NCI-H1092 treated with DMSO at 0.1 percent for 48 hours (cell line): ENCODE results near the gene ANK2.
"Not testable (repeated sequence)": the region's sequence is repeated elsewhere in the genome, so short reads cannot be mapped to it uniquely, and the experiment has no call there.

Experiments used
- DNase-seq: peaks from one replicate; lab custom pipeline; 2025; lab: John Stamatoyannopoulos, UW

Gene ANK2

DNA sequence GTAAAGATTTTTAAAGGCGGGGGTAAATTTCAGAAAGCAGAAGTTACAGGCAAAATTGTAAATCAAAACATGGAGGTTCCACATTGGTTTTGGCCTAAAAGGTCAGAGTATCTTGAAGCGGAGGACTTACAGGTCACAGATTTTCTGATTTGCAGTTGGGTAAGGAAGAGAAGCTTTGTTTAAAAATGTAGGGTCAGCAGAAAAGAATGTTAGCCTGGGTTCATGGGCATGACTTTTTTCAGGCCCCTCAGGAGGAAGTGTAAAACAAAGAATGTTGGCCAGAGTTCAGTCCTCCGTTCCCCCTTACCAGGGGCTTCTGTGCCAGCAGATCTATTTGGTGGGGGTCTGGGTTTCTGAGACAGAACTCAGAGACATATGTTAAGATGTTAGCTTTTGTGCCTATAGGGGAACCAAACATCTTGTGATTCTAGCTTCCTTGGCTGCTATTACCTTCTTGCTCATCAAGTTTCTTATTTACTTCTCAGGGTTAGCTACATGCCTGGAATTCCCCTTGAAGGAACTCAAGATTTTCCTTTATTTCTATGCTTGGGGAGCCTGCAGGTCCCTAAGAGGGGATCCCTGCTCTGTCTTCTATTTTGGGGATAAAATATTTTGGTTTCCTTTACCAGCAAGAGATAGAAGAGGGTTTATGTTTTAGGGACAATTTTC is 160.3 kb downstream of the ANK2 start:
- DNase-seq: no peak

DNA sequence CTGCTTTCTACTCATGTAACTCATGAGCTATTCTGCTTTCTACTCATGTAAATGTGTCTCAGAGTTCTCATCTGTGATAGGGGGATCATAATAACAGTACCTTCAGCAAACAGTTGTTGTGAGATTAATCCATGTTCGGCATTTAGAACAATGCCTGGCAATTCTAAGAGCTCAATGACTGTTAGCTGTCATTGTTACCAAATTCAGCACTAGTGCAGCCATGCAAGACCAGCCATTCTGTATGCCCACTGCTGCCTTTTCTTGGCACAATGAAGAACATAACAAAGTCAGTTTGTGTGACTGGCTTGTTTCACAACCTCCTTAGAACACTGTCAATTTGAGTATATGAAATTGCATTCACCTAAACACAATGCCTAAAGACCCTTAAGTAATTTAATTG is 163.2 kb downstream of the ANK2 start:
- no peak for DNase-seq

GRCh38 chr4:113221990-113222389 is 172.5 kb downstream of the ANK2 start:
- no peak for DNase-seq

- DNase-seq: no peak
These were observed 173.0 kb downstream of the ANK2 start for GRCh38 chr4:113222471-113222870.

DNA sequence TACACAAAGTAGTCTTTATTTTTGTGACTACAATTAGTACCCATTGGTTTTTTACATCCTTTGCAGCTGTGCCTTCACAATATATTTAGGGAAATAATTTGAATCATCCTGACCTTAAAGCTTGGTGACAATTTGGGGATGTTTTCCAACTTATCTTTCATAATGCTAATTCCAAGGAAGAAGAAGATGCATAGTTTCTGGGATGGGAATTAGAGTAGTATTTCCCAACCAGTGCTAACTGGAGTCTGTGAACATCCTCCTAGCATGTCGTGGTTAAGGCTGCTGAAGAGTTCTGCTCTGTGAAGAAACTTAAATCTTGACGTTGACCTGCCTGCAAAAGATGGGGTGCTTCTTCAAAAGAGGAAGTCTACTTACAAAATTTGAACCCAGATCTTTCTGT is 173.5 kb downstream of the ANK2 start:
- DNase-seq: no peak

GRCh38 chr4:113232194-113232593 is 182.7 kb downstream of the ANK2 start:
- no peak for DNase-seq

GRCh38 chr4:113236916-113237315 is 187.5 kb downstream of the ANK2 start:
- no peak for DNase-seq

- no peak for DNase-seq
These were observed 193.9 kb downstream of the ANK2 start for GRCh38 chr4:113243312-113243711.

- DNase-seq: not testable (repeated sequence)
These were observed 195.3 kb downstream of the ANK2 start for GRCh38 chr4:113244747-113245146.

GRCh38 chr4:113248320-113248719 is 198.9 kb downstream of the ANK2 start:
- DNase-seq: no peak

DNA sequence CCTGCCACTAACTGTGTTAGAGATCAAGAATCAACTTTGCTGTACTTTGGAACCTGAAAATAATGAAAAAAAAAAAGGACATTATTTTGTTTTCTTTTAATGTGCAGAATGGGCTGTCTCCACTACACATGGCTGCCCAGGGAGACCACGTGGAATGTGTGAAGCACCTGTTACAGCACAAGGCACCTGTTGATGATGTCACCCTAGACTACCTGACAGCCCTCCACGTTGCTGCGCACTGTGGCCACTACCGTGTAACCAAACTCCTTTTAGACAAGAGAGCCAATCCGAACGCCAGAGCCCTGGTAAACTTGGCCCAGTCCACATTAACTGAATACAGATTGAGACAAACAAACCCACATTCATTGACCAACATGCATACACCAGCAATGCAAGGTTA is 206.2 kb downstream of the ANK2 start:
- DNase-seq: no peak

DNA sequence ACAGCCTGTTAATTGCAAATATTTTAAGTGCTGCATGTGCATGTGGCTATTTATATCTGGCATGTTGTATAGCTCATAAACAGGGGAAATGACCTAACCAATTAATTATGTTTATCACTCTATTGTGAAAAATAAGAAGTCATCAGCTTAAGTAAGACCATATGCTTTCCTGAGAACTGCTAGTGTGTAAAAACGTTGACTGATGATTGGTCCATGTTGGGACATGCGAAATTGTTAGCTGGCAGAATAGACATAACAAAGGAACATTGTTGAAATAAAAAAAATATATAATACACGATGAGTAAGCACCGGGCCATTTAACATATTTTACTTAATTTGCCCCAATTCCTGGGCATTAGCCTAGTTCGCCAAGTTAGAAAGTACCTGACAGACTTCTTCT is 207.5 kb downstream of the ANK2 start:
- no peak for DNase-seq

DNA sequence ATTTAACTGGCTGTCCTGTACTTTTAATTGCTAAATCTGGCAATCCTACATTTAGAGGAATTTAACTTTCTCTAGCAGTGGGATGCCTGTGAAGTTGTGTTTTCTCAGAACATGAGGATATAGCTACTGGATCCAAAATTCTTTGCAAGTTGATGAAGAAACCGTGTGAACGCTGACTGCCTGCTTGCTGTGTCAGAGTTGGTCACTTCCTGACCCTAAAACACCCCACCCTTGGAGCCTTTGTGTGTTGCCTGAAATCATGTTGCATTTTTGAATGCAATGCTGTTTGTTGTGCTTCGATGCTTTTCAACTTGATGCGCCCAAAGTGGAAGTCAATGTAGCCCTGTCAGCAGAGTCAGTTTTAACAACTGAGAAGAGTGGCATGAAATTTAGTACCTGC is 211.2 kb downstream of the ANK2 start:
- no peak for DNase-seq

- no peak for DNase-seq
These were observed 213.8 kb downstream of the ANK2 start for GRCh38 chr4:113263274-113263673.

DNA sequence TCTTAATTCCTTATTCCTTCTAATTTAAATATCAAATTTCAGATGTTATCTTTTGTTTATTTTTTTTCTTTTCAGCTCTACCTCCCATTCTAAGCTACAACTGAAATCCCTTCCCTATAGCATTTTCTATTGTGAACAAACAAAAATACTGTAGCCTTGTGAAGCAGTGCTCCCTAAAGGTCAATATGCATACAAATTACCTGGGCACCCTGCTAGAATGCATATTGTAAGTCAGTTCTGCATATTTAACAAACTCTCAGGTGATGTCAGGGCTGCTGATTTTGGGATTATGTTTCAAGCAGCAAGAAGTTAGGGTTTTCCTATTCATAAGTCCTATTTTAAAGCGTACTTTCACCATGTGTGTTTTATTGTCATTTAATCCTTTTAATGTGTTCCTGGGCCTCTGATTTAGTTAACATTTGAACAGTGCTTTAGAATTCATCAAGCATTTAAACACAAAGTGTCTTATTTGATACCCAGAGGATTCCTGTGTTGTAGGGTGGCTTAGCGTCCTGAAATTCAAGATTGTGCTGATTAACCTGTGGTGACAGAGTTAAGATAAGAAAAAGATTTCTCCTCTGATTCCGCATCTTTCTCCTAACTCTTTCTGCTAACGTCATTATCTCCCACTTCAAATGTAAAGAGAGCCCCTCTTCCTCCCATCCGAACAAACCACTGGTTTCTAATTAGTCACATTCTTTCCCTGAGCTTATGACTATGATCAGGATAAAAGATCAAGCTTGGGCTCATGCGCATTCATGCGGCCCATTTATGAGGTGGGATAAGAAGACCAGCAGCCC is 221.3 kb downstream of the ANK2 start:
- no peak for DNase-seq

DNA sequence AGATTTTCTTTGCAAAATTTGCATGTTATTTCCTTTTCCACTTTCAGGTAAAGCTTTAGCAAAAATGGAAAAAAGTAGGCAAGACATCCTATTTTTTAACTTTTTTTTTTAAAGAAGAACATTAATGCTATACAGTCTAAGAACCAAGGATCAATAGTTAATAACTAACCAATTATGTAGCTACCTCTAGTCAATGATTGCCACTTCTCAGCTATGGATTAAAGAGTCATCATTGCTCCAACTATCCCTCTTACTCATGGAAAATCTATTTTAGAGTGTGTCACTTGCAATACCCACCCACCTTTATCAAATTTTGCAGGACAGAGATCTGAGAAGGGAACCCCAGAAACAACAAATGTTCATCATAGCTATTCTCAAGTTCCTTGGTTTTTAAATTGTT is 223.1 kb downstream of the ANK2 start:
- no peak for DNase-seq

DNA sequence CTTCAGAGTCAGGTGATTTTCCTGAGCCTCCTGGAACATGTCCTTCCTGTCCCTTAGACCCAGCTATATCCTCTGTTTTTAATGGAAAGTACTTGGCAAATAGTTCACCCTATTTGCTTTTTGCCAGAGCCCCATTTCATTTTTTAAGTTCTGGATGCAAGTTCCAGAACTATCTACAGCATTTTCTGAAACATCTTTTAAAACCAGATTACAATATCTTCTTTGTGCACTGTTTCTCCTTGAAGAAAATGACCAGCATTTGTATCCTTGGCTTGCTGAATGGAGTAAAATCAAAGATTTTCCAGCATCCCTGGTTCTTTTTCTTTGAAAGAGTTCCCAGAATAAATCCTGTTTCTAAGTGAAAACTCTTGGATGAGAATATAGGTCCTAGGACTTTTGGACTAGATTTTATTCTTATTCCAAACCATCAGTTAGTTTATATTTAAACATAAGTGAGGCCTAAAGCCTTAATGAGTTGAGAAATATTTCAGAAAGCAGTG is 224.3 kb downstream of the ANK2 start:
- no peak for DNase-seq

DNA sequence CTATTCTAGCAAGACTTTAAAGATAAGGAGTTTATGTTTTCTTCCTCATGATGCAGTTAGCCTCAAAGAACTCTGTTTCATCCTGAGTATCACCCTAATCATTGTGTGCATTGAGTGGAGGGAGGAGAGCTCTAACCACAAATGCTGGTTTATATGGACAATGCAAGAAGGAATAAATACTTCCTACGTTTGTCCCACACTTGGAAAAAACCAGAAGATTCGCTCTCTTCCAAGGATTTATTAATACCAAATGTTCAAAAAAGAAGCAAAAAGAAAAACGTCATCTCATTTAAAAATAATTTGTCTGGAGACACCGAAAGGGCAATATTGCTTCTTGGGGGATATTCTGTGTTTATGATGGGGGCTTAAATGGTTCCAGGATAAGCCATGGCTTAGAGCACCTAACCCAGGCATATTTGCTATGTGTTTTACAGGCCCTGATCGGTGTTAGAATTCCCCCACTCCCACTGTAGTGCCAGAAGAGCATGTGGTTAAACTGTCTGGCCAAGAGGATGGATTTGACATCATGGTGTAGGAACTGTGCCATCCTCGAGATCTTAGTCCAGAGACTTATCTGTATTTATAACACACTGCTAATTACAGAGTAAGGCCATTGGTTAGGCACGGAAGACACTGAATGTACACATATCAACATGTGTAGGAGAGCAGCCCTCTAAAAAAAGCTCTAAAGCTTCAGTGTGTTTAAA is 227.2 kb downstream of the ANK2 start:
- DNase-seq: no peak

DNA sequence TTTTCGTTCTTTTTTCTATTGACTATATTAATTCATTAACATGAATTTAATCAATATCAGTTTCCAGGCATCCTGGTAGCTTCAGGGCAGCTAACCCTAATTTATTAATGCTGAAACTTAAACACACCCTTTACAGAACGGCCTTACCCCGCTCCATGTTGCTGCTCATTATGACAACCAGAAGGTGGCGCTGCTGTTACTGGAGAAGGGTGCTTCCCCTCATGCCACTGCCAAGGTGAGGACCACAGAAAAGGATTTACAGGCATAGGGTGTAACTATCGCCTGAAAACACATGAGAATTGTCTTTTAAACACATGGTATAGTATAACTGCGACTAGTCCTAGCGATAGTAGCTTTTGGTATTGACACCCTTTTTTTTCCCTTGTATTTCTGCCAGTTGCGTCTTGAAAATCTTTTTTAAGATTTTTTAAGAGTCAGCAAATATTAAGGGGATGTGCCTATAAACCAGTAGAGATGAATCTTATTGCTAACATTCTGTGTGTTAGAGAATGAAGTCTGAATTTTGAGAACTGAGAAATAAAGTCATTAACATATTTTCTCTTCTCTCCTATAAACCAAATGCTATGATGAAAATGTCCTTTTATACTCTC is 229.0 kb downstream of the ANK2 start:
- peak; percentile 75 for DNase-seq

GRCh38 chr4:113285501-113285900 is 236.0 kb downstream of the ANK2 start:
- DNase-seq: no peak

- no peak for DNase-seq
These were observed 238.8 kb downstream of the ANK2 start for GRCh38 chr4:113288257-113288656.

- no peak for DNase-seq
These were observed 239.2 kb downstream of the ANK2 start for GRCh38 chr4:113288696-113289095.
